ENCODE measurements around the gene METTL1.
A peak's percentile ranks its signal among the peaks of the same experiment; 100 is the strongest.
"Not testable (repeated sequence)": the region's sequence is repeated elsewhere in the genome, so short reads cannot be mapped to it uniquely, and the experiment has no call there.

METTL1 gene

GRCh38 chr12:57796996-57797395, 25.1 kb upstream of the METTL1 start:
- DNase-seq, result no peak

GRCh38 chr12:57795354-57795753, 23.4 kb upstream of the METTL1 start:
- no peak for DNase-seq

- DNase-seq, result no peak
These were observed 22.0 kb upstream of the METTL1 start for GRCh38 chr12:57793920-57794319.

- no peak for DNase-seq
These were observed 12.0 kb upstream of the METTL1 start for GRCh38 chr12:57783861-57784260.

GRCh38 chr12:57783466-57783801, 11.5 kb upstream of the METTL1 start:
- DNase-seq, result no peak

GRCh38 chr12:57782608-57783465, 10.9 kb upstream of the METTL1 start, which contains the start of gene TSFM:
TSS of gene TSFM (plus strand) at chr12:57782787. CDS start at chr12:57782802, 15 bp downstream.
- DNase-seq, result peak; percentile 100

- DNase-seq, result no peak
These were observed 10.3 kb upstream of the METTL1 start for GRCh38 chr12:57782243-57782607.

- no peak for DNase-seq
These were observed 9.9 kb upstream of the METTL1 start for GRCh38 chr12:57781801-57782200.

- DNase-seq, result no peak
These were observed 9.3 kb upstream of the METTL1 start for GRCh38 chr12:57781244-57781643.

- DNase-seq, result no peak
These were observed 8.5 kb upstream of the METTL1 start for GRCh38 chr12:57780284-57780897.

- DNase-seq, result no peak
These were observed 7.8 kb upstream of the METTL1 start for GRCh38 chr12:57779736-57780135.

- DNase-seq, result no peak
These were observed 6.0 kb upstream of the METTL1 start for GRCh38 chr12:57777911-57778310.

GRCh38 chr12:57777367-57777766, 5.5 kb upstream of the METTL1 start:
- DNase-seq, result no peak

- no peak for DNase-seq
These were observed 4.3 kb upstream of the METTL1 start for GRCh38 chr12:57776247-57776587.

- DNase-seq, result no peak
These were observed 3.8 kb upstream of the METTL1 start for GRCh38 chr12:57775563-57776246.

- no peak for DNase-seq
These were observed 3.1 kb upstream of the METTL1 start for GRCh38 chr12:57775044-57775443.

- DNase-seq, result not testable (repeated sequence)
These were observed 2.7 kb upstream of the METTL1 start for GRCh38 chr12:57774634-57775033.

GRCh38 chr12:57772429-57773322, 771 bp upstream of the METTL1 start, which contains the start of gene EEF1AKMT3:
TSS of gene EEF1AKMT3 (plus strand) at chr12:57772614. CDS start at chr12:57772725, 111 bp downstream.
- peak; percentile 100 for DNase-seq

GRCh38 chr12:57771236-57771872, 551 bp downstream of the METTL1 start:
- no peak for DNase-seq

- DNase-seq, result no peak
These were observed 1.2 kb downstream of the METTL1 start for GRCh38 chr12:57770734-57771133.

- DNase-seq, result no peak
These were observed 2.3 kb downstream of the METTL1 start for GRCh38 chr12:57769594-57769993.

GRCh38 chr12:57767876-57768275, 4.0 kb downstream of the METTL1 start:
- no peak for DNase-seq
